ENCODE data around the gene EPB41L2. TPM values are rescaled to one million over a fixed set of nuclear protein-coding genes. Genes with fewer than 3 reads are reported as not detected.

The EPB41L2 gene
- total and polyA plus RNA-seq, 10 donors, result 19.3 to 210 (median 123) TPM

- DNase-seq, result no peak
- Histone ChIP-seq H3K27ac (no peak overlapping the region), H3K36me3 (no peaks in the 10 kb centered on the region), H3K4me3 (no peak overlapping the region), H3K4me1 (no peaks in the 10 kb centered on the region), H3K9me3 (peaks cover 0 to 5% (median 0%) of the 10 kb centered on the region in 8 donors), H3K27me3 (replicated peaks in 1 of 7) (no peaks in the 10 kb centered on the region)
- intact Hi-C loops (cut with DNase I; ENCODE audit: low total_unique reads), result no loop called here
- WGBS, 5 donors, result 78 to 95% (median 87%) methylated on average over 2 of the region's 2 CpGs
- TF ChIP-seq CTCF (IDR thresholded peaks at IDR 0.05 in 8 of 11, conservative IDR thresholded peaks at IDR 0.05 in 3 of 11) (no peak), POLR2A (IDR thresholded peaks at IDR 0.05) (no peak), POLR2AphosphoS5 (IDR thresholded peaks at IDR 0.05) (no peak)
These were observed 10.5 kb upstream of the EPB41L2 start for GRCh38 chr6:131073577-131073976.

- intact Hi-C loops (cut with DNase I; ENCODE audit: low total_unique reads), result no loop called here
- TF ChIP-seq POLR2AphosphoS5 (IDR thresholded peaks at IDR 0.05) (no peak), POLR2A (IDR thresholded peaks at IDR 0.05) (no peak), CTCF (IDR thresholded peaks at IDR 0.05 in 8 of 11, conservative IDR thresholded peaks at IDR 0.05 in 3 of 11) (no peak)
These were observed 7.0 kb upstream of the EPB41L2 start for GRCh38 chr6:131070061-131070460.

GRCh38 chr6:131068165-131068564 lies 5.1 kb upstream of the EPB41L2 start:
- no peak for DNase-seq
- H3K4me1 ChIP-seq, result peaks cover 0 to 10% (median 8%) of the 10 kb centered on the region in 6 donors
- H3K27ac ChIP-seq, result no peak overlapping the region
- intact Hi-C loops (cut with DNase I; ENCODE audit: low total_unique reads), result no loop called here
- TF ChIP-seq POLR2A (IDR thresholded peaks at IDR 0.05), result no peak
- TF ChIP-seq CTCF (IDR thresholded peaks at IDR 0.05 in 8 of 11, conservative IDR thresholded peaks at IDR 0.05 in 3 of 11), result no peak
- no peak for TF ChIP-seq POLR2AphosphoS5 (IDR thresholded peaks at IDR 0.05)
- no peak overlapping the region for H3K4me3 ChIP-seq
- H3K27me3 ChIP-seq (replicated peaks in 1 of 7), result peaks cover 0 to 1% (median 0%) of the 10 kb centered on the region in 7 donors
- WGBS, 5 donors, result 92 to 98% (median 95%) methylated on average over 7 of the region's 7 CpGs
- H3K9me3 ChIP-seq, result peaks cover 0 to 5% (median 0%) of the 10 kb centered on the region in 8 donors
- H3K36me3 ChIP-seq, result no peaks in the 10 kb centered on the region

More at GRCh38 chr6:131070061-131070460, 7.0 kb upstream of the EPB41L2 start:
- no peak for DNase-seq
- WGBS, 5 donors, result 85 to 93% (median 86%) methylated on average over 3 of the region's 3 CpGs
- Histone ChIP-seq H3K27me3 (replicated peaks in 1 of 7) (no peaks in the 10 kb centered on the region), H3K27ac (no peak overlapping the region), H3K4me3 (no peak overlapping the region), H3K9me3 (peaks cover 0 to 5% (median 0%) of the 10 kb centered on the region in 8 donors), H3K4me1 (no peaks in the 10 kb centered on the region), H3K36me3 (no peaks in the 10 kb centered on the region)

- Histone ChIP-seq H3K27ac (no peak overlapping the region), H3K36me3 (no peaks in the 10 kb centered on the region), H3K27me3 (replicated peaks in 1 of 7) (peaks cover 0 to 8% (median 0%) of the 10 kb centered on the region in 7 donors), H3K4me1 (peaks cover 0 to 10% (median 8%) of the 10 kb centered on the region in 6 donors), H3K4me3 (no peak overlapping the region), H3K9me3 (peaks cover 0 to 5% (median 0%) of the 10 kb centered on the region in 8 donors)
- TF ChIP-seq POLR2AphosphoS5 (IDR thresholded peaks at IDR 0.05), result no peak
- TF ChIP-seq POLR2A (IDR thresholded peaks at IDR 0.05), result no peak
- TF ChIP-seq CTCF (IDR thresholded peaks at IDR 0.05 in 8 of 11, conservative IDR thresholded peaks at IDR 0.05 in 3 of 11), result no peak
- intact Hi-C loops (cut with DNase I; ENCODE audit: low total_unique reads), result no loop called here
- WGBS, 5 donors, result 92 to 97% (median 94%) methylated on average over 6 of the region's 6 CpGs
- no peak for DNase-seq
These were observed 4.5 kb upstream of the EPB41L2 start for GRCh38 chr6:131067521-131067920.

Measured in spleen (tissue), 11 donors.